ENCODE data around the gene CFAP221.

- TF ChIP-seq CTCF (IDR thresholded peaks at IDR 0.05; ENCODE audit: insufficient read depth, low read depth, low read length) (no peak), EZH2 (IDR thresholded peaks at IDR 0.05; ENCODE audit: insufficient read depth, low read length) (no peak)
These were observed 146.9 kb downstream of the CFAP221 start for GRCh38 chr2:119691189-119691588.

All from astrocyte (in vitro differentiated cells and primary cell).